NCI-H1105 treated with DMSO at 0.1 percent for 48 hours (cell line): ENCODE data around the gene OR7G3.

ENCODE experiments used
- DNase-seq: peaks from one replicate; lab custom pipeline; 2025; lab: John Stamatoyannopoulos, UW

The OR7G3 gene

GRCh38 chr19:9126900-9127405 is at the start of gene OR7G3:
TSS of gene OR7G3 (minus strand) at chr19:9126950. CDS start at chr19:9126950, 0 bp downstream.
- DNase-seq = no peak

GRCh38 chr19:9175326-9175725 is 48.6 kb upstream of the OR7G3 start:
- no peak for DNase-seq

- DNase-seq = no peak
Observed at GRCh38 chr19:9171393-9171991, 44.7 kb upstream of the OR7G3 start.

- no peak for DNase-seq
Observed at GRCh38 chr19:9166846-9167245, 40.1 kb upstream of the OR7G3 start.

- no peak for DNase-seq
Observed at GRCh38 chr19:9165261-9165660, 38.5 kb upstream of the OR7G3 start.

- no peak for DNase-seq
Observed at GRCh38 chr19:9161427-9161826, 34.7 kb upstream of the OR7G3 start.

GRCh38 chr19:9159891-9160290 is 33.1 kb upstream of the OR7G3 start:
- DNase-seq = no peak

GRCh38 chr19:9156304-9156703 is 29.6 kb upstream of the OR7G3 start:
- no peak for DNase-seq

- no peak for DNase-seq
Observed at GRCh38 chr19:9155591-9155990, 28.8 kb upstream of the OR7G3 start.

- no peak for DNase-seq
Observed at GRCh38 chr19:9151367-9151766, 24.6 kb upstream of the OR7G3 start.

GRCh38 chr19:9150650-9151049 is 23.9 kb upstream of the OR7G3 start:
- no peak for DNase-seq

GRCh38 chr19:9149997-9150396 is 23.2 kb upstream of the OR7G3 start:
- no peak for DNase-seq

GRCh38 chr19:9148697-9149096 is 21.9 kb upstream of the OR7G3 start:
- DNase-seq = no peak

- no peak for DNase-seq
Observed at GRCh38 chr19:9146882-9147281, 20.1 kb upstream of the OR7G3 start.

- DNase-seq = no peak
Observed at GRCh38 chr19:9144920-9145319, 18.2 kb upstream of the OR7G3 start.

GRCh38 chr19:9140159-9140874 is 13.6 kb upstream of the OR7G3 start, which contains the start of gene ZNF317:
TSS of gene ZNF317 (plus strand) at chr19:9140397. CDS start at chr19:9156017, 15,620 bp downstream.
- DNase-seq = peak; percentile 91

GRCh38 chr19:9139609-9140158 is 12.9 kb upstream of the OR7G3 start:
- DNase-seq = peak; percentile 32

GRCh38 chr19:9132422-9132821 is 5.7 kb upstream of the OR7G3 start:
- DNase-seq = no peak

- DNase-seq = no peak
Observed at GRCh38 chr19:9130965-9131364, 4.2 kb upstream of the OR7G3 start.

- DNase-seq = no peak
Observed at GRCh38 chr19:9128171-9128570, 1.4 kb upstream of the OR7G3 start.

- DNase-seq = no peak
Observed at GRCh38 chr19:9116547-9116946, 10.2 kb downstream of the OR7G3 start.

GRCh38 chr19:9115307-9115813 is 11.4 kb downstream of the OR7G3 start, which contains the start of gene OR7G1:
TSS of gene OR7G1 (minus strand) at chr19:9115763. CDS start at chr19:9115763, 0 bp downstream.
- no peak for DNase-seq

- DNase-seq = no peak
Observed at GRCh38 chr19:9109959-9110358, 16.8 kb downstream of the OR7G3 start.
